ENCODE results near the gene TBX3.
"Not testable (repeated sequence)": the region's sequence is repeated elsewhere in the genome, so short reads cannot be mapped to it uniquely, and the experiment has no call there.

DNA sequence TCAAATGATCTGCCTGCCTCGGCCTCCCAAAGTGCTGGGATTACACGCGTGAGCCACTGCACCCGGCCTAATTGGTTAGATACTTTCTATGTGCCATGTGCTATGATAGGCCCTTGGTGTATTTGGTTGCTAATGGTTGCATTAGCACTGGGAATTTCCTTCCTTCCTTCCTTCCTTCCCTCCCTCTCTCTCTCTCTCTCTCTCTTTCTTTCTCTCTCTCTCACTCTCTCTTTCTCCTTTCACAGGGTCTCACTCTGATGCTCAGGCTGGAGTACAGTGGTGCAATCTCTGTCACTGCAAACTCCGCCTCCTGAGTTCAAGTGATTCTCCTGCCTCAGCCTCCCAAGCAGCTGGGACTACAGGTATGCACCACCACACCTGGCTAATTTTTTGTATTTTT is 38.2 kb upstream of the TBX3 start:
- TF ChIP-seq, protein P1, sequence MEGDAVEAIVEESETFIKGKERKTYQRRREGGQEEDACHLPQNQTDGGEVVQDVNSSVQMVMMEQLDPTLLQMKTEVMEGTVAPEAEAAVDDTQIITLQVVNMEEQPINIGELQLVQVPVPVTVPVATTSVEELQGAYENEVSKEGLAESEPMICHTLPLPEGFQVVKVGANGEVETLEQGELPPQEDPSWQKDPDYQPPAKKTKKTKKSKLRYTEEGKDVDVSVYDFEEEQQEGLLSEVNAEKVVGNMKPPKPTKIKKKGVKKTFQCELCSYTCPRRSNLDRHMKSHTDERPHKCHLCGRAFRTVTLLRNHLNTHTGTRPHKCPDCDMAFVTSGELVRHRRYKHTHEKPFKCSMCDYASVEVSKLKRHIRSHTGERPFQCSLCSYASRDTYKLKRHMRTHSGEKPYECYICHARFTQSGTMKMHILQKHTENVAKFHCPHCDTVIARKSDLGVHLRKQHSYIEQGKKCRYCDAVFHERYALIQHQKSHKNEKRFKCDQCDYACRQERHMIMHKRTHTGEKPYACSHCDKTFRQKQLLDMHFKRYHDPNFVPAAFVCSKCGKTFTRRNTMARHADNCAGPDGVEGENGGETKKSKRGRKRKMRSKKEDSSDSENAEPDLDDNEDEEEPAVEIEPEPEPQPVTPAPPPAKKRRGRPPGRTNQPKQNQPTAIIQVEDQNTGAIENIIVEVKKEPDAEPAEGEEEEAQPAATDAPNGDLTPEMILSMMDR (IDR thresholded peaks at IDR 0.05; ENCODE audit: low read length): not testable (repeated sequence)
- not testable (repeated sequence) for TF ChIP-seq EZH2 (optimal IDR thresholded peaks at IDR 0.05; ENCODE audit: low read depth, low read length)

Measured in MM.1S (cell line).